Cortex of kidney (tissue), 1 donor: ENCODE data around the gene EFNA5.

Source experiments
- DNase-seq: peaks from one replicate; lab custom pipeline; 2025; lab: John Stamatoyannopoulos, UW

Gene EFNA5

GRCh38 chr5:107639990-107640389 is 30.7 kb downstream of the EFNA5 start:
- no peak for DNase-seq

- no peak for DNase-seq
Observed at GRCh38 chr5:107636555-107636954, 34.2 kb downstream of the EFNA5 start.

GRCh38 chr5:107636068-107636467 is 34.7 kb downstream of the EFNA5 start:
- DNase-seq = no peak

- DNase-seq = no peak
Observed at GRCh38 chr5:107634981-107635848, 35.5 kb downstream of the EFNA5 start.

GRCh38 chr5:107633171-107633901 is 37.4 kb downstream of the EFNA5 start:
- no peak for DNase-seq

- DNase-seq = no peak
Observed at GRCh38 chr5:107631805-107632362, 38.9 kb downstream of the EFNA5 start.

GRCh38 chr5:107630184-107630583 is 40.6 kb downstream of the EFNA5 start:
- DNase-seq = no peak

- DNase-seq = no peak
Observed at GRCh38 chr5:107624235-107624634, 46.5 kb downstream of the EFNA5 start.

- DNase-seq = no peak
Observed at GRCh38 chr5:107621089-107621488, 49.6 kb downstream of the EFNA5 start.

GRCh38 chr5:107619781-107620180 is 51.0 kb downstream of the EFNA5 start:
- no peak for DNase-seq

GRCh38 chr5:107618242-107618641 is 52.5 kb downstream of the EFNA5 start:
- no peak for DNase-seq

GRCh38 chr5:107617052-107617451 is 53.7 kb downstream of the EFNA5 start:
- DNase-seq = no peak

GRCh38 chr5:107616213-107616612 is 54.5 kb downstream of the EFNA5 start:
- DNase-seq = no peak

GRCh38 chr5:107615299-107615817 is 55.4 kb downstream of the EFNA5 start:
- DNase-seq = no peak

- no peak for DNase-seq
Observed at GRCh38 chr5:107612541-107612940, 58.2 kb downstream of the EFNA5 start.

GRCh38 chr5:107610798-107611197 is 59.9 kb downstream of the EFNA5 start:
- DNase-seq = no peak

- DNase-seq = no peak
Observed at GRCh38 chr5:107607671-107608345, 62.9 kb downstream of the EFNA5 start.

GRCh38 chr5:107607196-107607595 is 63.5 kb downstream of the EFNA5 start:
- no peak for DNase-seq

- no peak for DNase-seq
Observed at GRCh38 chr5:107605596-107606125, 65.1 kb downstream of the EFNA5 start.

GRCh38 chr5:107604990-107605389 is 65.7 kb downstream of the EFNA5 start:
- no peak for DNase-seq

GRCh38 chr5:107604146-107604910 is 66.4 kb downstream of the EFNA5 start:
- no peak for DNase-seq
